ENCODE results near the gene PARVB.

GRCh38 chr22:44182588-44183286, 158.6 kb downstream of the PARVB start:
- TF ChIP-seq CTCF (IDR thresholded peaks at IDR 0.05; ENCODE audit: low read length), result no peak
- no peak for TF ChIP-seq EZH2 (IDR thresholded peaks at IDR 0.05; ENCODE audit: borderline replicate concordance, low read length)

Data from OCI-LY1 (cell line).